Stimulated activated CD8-positive, alpha-beta memory T cell treated with anti-CD3 and anti-CD28 coated beads, Interleukin-15, amount 100 ng/mL, for 48 hours (primary cell): ENCODE results near the gene SCARF2.
A peak's percentile ranks its signal among the peaks of the same experiment; 100 is the strongest.
"Not testable (repeated sequence)": the region's sequence is repeated elsewhere in the genome, so short reads cannot be mapped to it uniquely, and the experiment has no call there.

Source experiments
- DNase-seq, 2 donors: peaks; one replicate each; pipeline ENCODE4 v3.0.0-alpha.2; 2020; ENCODE audit warnings: low read depth in 2 of 2

SCARF2 gene

GRCh38 chr22:20437613-20438426 lies at the start of gene SCARF2:
SCARF2 (minus strand) TSS chr22:20437825; CDS start chr22:20437754, 71 bp downstream.
- DNase-seq = no peak

- no peak for DNase-seq
These were observed 48.6 kb upstream of the SCARF2 start for GRCh38 chr22:20486229-20486628.

- no peak for DNase-seq
These were observed 47.5 kb upstream of the SCARF2 start for GRCh38 chr22:20484948-20485683.

GRCh38 chr22:20483771-20484170 lies 46.1 kb upstream of the SCARF2 start:
- no peak for DNase-seq

- not testable (repeated sequence) for DNase-seq
These were observed 45.5 kb upstream of the SCARF2 start for GRCh38 chr22:20483143-20483506.

- DNase-seq = no peak
These were observed 42.1 kb upstream of the SCARF2 start for GRCh38 chr22:20479612-20480196.

GRCh38 chr22:20478059-20478458 lies 40.4 kb upstream of the SCARF2 start:
- DNase-seq = not testable (repeated sequence)

GRCh38 chr22:20475569-20475968 lies 37.9 kb upstream of the SCARF2 start:
- DNase-seq = not testable (repeated sequence)

GRCh38 chr22:20475115-20475436 lies 37.5 kb upstream of the SCARF2 start:
- DNase-seq = no peak

- no peak for DNase-seq
These were observed 35.2 kb upstream of the SCARF2 start for GRCh38 chr22:20472629-20473442.

GRCh38 chr22:20471126-20471833 lies 33.7 kb upstream of the SCARF2 start:
- no peak for DNase-seq

- not testable (repeated sequence) for DNase-seq
These were observed 32.9 kb upstream of the SCARF2 start for GRCh38 chr22:20470525-20470924.

- no peak for DNase-seq
These were observed 31.7 kb upstream of the SCARF2 start for GRCh38 chr22:20469110-20469868.

GRCh38 chr22:20466659-20467379 lies 29.2 kb upstream of the SCARF2 start:
- no peak for DNase-seq

- no peak for DNase-seq
These were observed 28.1 kb upstream of the SCARF2 start for GRCh38 chr22:20465759-20466077.

GRCh38 chr22:20464912-20465758 lies 27.5 kb upstream of the SCARF2 start:
- DNase-seq = no peak

- peak; percentile 29 to 40 for DNase-seq
These were observed 26.5 kb upstream of the SCARF2 start for GRCh38 chr22:20464096-20464614.

- DNase-seq = no peak
These were observed 25.9 kb upstream of the SCARF2 start for GRCh38 chr22:20463324-20464095.
